ENCODE results near the gene SLC25A47. TPM values are rescaled to one million over a fixed set of nuclear protein-coding genes. Genes with fewer than 3 reads are reported as not detected.

SLC25A47 gene
- polyA plus RNA-seq, 4 donors, result 0.05 TPM; not detected in 3

DNA sequence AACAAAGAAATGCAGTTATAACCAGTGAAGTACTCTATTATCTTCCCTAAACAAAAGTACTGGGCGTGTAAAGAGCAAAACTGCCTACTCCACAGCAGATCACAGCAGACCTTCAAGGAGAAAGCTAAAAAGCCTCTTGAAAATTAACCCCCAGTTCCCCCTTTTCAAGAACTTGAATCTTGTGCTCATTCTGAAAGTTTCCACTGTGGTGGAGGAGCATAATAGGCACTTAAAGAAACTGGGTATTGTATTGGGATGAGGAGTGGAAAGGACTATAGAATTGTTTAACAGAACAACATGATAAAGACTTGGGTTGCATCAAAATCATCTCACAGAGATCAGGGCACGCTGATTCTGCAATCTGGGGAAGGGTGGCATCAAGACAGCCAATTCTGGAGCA, 51.1 kb downstream of the SLC25A47 start:
- DNase-seq (ENCODE audit: low read depth in 4 of 4, low spot score in 3 of 4), result no peak

DNA sequence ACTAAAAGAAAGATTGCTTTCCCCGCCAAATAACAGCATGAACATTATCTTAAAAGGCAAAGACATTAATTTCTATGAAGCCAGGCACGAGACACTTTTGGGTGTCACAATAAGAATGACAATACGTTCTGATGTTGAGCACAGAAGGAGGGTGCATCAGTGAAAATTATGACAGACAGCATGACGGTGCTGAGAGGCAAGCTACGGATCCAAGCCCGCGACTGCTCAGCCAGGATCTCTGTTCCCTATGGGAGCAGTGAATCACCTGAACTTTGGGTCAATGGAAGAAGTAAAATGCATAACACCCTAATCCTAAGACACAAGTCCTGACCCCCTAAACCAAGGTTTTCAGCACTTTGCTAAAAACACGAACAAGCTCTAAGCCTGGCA, 51.7 kb downstream of the SLC25A47 start:
- no peak for DNase-seq (ENCODE audit: low read depth in 4 of 4, low spot score in 3 of 4)

DNA sequence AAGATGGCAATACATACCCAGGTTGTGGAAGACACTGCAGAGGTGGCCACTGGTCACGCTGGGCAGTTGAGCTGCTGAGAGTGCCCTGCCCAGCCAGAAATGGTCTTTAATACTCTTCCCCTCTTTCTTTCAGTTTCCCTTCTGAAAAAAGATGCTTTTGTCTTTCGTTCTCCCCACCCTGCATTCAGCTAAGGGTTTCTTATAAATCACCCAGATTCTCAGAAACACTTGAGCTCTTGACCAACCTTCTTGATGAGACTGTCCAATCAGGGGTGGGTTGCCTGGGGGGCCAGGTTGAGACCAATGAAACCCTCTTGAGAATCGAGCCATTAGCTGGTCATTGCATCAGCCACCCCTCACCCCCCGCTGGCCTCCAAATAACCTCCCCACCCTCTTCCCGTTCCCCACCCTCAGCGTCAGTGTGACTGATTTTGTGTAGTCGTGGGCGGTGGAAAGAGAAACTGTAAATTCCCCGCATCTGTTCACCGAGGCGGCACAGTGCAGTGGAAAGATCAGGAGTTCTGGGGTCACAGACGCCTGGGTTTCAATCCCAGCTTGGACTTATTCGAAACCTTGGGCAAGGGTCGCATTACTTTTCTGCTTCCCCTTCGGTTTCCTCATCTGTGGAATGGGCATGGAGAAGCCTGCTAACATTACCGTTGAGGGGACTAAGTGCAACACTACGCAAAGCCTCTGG, 52.3 kb downstream of the SLC25A47 start:
- DNase-seq (ENCODE audit: low read depth in 4 of 4, low spot score in 3 of 4), result peak in 1 of 4 donors; percentile 36

DNA sequence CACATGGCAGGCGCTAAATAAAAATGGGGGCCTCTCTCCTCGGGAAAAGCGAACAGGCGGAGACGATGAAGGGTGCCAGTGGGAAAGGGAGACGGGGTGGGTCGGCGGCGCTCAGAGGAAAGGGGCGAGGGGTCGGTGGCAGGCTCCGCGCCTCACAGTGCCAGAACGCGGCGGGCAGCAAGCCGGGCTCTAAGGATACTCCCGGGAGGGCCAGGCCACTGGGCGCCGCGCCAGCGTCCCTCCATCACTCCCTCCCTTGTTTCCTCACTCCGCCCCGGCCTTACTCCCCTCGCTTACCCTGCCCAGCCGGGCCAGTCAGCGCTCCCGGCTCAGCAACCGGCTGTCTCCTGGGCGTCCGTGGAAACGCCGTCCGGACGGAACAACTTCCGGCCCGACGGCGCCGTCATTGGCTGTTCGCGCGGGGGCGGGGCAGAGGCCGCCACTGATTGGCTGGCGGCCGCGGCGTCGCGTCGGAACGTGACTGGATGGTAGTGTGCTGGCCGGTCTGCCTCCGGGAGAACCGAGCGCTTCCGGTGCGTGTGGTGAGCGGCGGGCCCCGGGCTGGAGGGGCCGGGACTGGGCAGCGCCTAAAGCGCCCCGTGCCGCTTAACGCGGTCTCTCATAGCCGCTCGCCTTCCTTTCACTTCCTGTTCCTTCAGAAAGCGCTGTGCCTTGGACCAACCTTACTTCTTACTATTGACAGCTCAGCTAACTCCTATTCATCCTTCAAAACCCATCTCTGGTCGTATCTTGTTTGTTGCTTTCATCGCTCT, 53.0 kb downstream of the SLC25A47 start, which contains the start of gene WDR25:
WDR25 (plus strand) TSS at position 523 of the 773 bp plus-strand sequence.
- peak; percentile 86 to 91 (median 88) for DNase-seq (ENCODE audit: low read depth in 4 of 4, low spot score in 3 of 4)

DNA sequence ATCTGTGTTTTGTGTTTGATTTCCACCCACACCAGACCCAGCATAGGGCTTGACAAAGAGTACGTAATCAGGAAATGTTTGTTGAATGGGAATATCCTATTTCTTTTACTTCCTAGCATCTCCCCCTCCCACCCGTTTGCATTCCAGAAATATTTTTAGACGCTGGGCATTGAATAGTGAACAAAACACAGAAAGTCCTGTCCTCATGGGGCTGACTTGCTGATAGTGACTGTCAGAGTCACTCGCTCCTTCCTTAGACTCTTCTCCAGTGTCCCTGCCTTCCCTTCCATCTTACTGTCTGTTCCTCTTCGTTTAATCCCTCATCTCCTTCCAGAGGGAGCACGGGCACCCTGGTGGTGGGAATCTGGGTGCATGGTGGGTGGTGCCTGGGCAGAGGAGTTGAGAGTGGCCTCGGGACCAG, 53.6 kb downstream of the SLC25A47 start:
- DNase-seq (ENCODE audit: low read depth in 4 of 4, low spot score in 3 of 4), result no peak

Other genes starting within 250 kb of the SLC25A47 start
- gene DEGS2, start 163.7 kb upstream of the SLC25A47 start, polyA plus RNA-seq (ENCODE audit: insufficient read length in 4 of 4), result 10 to 100 TPM in 3 of 4 donors, 1 to 10 TPM in 1; 9.6 to 14.1 (median 10.8) TPM
- 100 to 1,000 TPM; 131 to 164 (median 160) TPM for gene YY1, start 84.2 kb upstream of the SLC25A47 start, polyA plus RNA-seq (ENCODE audit: insufficient read length in 4 of 4)
- gene SLC25A29, start 16.9 kb upstream of the SLC25A47 start, polyA plus RNA-seq (ENCODE audit: insufficient read length in 4 of 4), result 10 to 100 TPM; 34.8 to 54.1 (median 45.2) TPM
- 10 to 100 TPM in 1 of 4 donors, 1 to 10 TPM in 3; 7.8 to 11.0 (median 9.3) TPM for gene WDR25, start 53.1 kb downstream of the SLC25A47 start, polyA plus RNA-seq (ENCODE audit: insufficient read length in 4 of 4)

Data from right renal pelvis (tissue), 4 donors.